GM21360 (cell line): ENCODE measurements around the gene CAPZA1.

Source experiments
- ATAC-seq: cut with Tn5 transposase; IDR thresholded peaks from one replicate; pipeline ENCODE4 v1.9.1; 2021; ENCODE audit warnings: mild to moderate bottlenecking, moderate library complexity; ENCODE audit not compliant: unreplicated experiment

CAPZA1 gene

GRCh38 chr1:112714313-112715263 is 95.0 kb downstream of the CAPZA1 start:
- ATAC-seq, result peak; percentile 6

DNA sequence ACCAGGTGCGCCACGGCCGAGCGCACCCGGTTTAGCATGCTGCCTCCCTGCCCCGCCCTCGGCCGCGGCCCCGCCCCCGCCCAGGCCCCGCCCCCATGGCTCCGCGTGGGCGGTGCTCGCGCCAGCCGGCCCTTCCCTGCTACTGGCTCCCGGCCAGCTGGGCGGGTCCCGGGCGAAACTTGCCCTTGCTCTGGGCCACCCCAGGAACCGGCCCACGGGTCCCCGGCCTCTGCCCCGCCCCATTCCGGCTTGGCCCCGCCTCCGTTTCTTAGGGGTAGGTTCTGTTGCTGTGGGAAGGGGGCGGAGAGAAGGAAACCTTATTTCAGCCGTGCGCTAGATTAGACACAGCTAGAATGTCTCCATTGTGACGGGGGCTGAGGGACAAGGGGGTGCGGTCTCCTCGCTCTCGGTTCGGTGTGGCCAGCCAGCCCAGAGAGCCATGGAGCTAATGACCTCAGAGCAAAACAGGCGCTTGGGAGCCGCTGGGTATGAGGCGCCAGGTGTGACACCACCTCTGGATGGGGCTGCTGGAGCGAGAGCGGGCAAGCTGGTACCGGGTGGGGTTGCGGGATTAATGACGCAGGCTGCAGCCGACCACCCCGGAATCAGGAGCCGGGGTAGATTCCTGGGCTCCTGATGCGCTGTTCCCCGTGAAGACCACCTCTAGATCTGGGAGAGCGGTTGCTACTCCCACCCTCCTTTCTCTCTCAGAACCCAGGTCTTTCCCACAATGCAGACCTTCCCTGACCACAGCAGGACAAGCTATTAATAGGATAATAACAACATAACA is 95.8 kb downstream of the CAPZA1 start, which contains the start of gene PPM1J:
Gene PPM1J, minus strand, starts transcription at position 69 of the 790 bp plus-strand sequence. Its CDS starts 31 bp downstream, at position 38.
- ATAC-seq, result peak; percentile 69

DNA sequence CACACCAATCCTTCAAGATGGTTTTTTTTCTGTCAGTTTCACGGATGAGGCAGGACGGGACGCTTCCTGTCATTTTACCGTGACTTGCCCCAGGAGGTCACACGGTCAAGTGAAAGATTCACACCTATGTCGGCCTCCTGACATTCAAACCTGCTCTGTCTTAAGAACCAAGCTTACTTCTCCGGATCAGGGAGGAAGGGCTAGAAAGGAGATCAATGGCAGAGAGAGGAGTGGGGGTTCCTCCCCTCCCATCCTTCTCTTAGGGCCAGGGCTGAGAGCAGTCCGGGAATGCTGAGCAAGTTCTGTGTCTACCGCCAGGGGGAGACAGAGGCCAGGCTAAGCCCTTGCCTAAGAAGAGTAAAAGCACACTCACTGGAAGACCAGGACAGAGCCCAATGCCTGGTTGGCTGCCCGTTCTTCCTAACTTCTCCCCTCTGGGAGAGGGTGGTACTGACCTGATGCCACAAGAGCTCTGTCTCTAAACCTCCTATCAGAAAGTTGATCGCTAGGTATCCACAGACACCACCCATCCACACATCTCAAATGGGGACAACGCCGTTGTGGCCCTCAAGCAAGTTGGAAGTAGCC is 96.6 kb downstream of the CAPZA1 start:
- ATAC-seq, result no peak

GRCh38 chr1:112717263-112717873 is 97.7 kb downstream of the CAPZA1 start:
- no peak for ATAC-seq

GRCh38 chr1:112718691-112719418 is 99.2 kb downstream of the CAPZA1 start:
- no peak for ATAC-seq

DNA sequence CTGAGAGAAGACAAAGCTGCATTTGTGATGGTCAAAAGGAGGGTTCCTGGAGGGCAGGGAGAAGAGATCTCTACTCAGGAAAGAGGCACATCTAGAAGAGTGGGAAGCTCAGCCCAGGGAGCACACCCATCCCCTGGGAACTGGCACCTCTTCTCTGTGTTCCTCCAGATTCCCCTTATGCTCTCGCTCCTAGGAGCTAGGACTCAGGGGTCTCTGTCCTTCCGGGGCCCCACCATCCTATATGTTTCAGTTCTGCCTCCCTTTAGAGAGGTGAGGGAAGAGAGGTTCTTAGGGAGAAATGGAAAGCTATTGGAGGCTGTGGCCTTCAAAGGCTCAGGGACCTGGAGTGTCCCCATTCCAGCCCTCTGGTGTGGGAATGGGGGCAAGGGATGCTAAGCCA is 100.1 kb downstream of the CAPZA1 start:
- no peak for ATAC-seq

- no peak for ATAC-seq
Measured at GRCh38 chr1:112720800-112721199, 101.2 kb downstream of the CAPZA1 start.
